Testis (tissue), 3 donors: ENCODE measurements around the gene DNMBP. TPM values are rescaled to one million over a fixed set of nuclear protein-coding genes. Genes with fewer than 3 reads are reported as not detected.
"Not testable (repeated sequence)": the region's sequence is repeated elsewhere in the genome, so short reads cannot be mapped to it uniquely, and the experiment has no call there.

Experiments
- DNase-seq: peaks from one replicate; pipeline ENCODE4 v3.0.0-alpha.2; 2019
- H3K27ac ChIP-seq, 2 donors: fragments of 200-600 bp; sonication (generic); one replicate each; pipeline ENCODE4 v1.5.1; 2019
- H3K27me3 ChIP-seq: fragments of 200-600 bp; sonication (generic); one replicate; pipeline ENCODE4 v1.5.1; 2019
- H3K36me3 ChIP-seq: fragments of 200-600 bp; sonication (generic); one replicate; pipeline ENCODE4 v1.5.1; 2017; ENCODE audit warnings: low read depth; ENCODE audit errors: missing control alignments
- H3K4me1 ChIP-seq: fragments of 200-600 bp; sonication (generic); one replicate; pipeline ENCODE4 v1.5.1; 2019
- H3K4me3 ChIP-seq, 2 donors: fragments of 200-600 bp; sonication (generic); one replicate each; pipeline ENCODE4 v1.5.1; 2017 to 2019
- H3K9me3 ChIP-seq: fragments of 200-600 bp; sonication (generic); one replicate; pipeline ENCODE4 v1.5.1; 2017
- CTCF ChIP-seq, 3 experiments: fragments of 450-650 bp in 2 of 3; fragments of 200-600 bp in 1 of 3; sonication (generic) in 1 of 3; IDR thresholded peaks; one replicate each; pipeline ENCODE4 v1.5.1; 2016 to 2019; ENCODE audit warnings: antibody characterized with exemption in 3 of 3, mild to moderate bottlenecking in 2 of 3, moderate library complexity in 1 of 3
- POLR2A ChIP-seq: fragments of 450-650 bp; IDR thresholded peaks from one replicate; pipeline ENCODE4 v1.6.1; 2017; ENCODE audit warnings: antibody characterized with exemption, mild to moderate bottlenecking, moderate library complexity
- WGBS, 2 donors: methylation state at CpG; one replicate each; pipeline ENCODE4 v1.1.5; 2018; 5-methylcytosine and 5-hydroxymethylcytosine counted together
- intact Hi-C: fragments of 100-400 bp; cut with DNase I; formaldehyde crosslinking; loops from one replicate; pipeline ENCODE4 v1.15.1; 2023; ENCODE audit warnings: low total_unique reads
- polyA plus RNA-seq: library from polyadenylated mRNA; stranded (reverse); fragments of 350-450 nt; fragmentation: Illumina TruSeq; extraction: RNeasy Lipid Tissue Mini Kit (QIAGEN cat#74804); gene quantifications from one replicate; pipeline ENCODE4 v1.2.3, GENCODE V29; 2014; ENCODE audit warnings: low read depth, low replicate concordance; ENCODE audit not compliant: insufficient read depth
- total RNA-seq, 2 donors: library from RNA; depleted of rRNA; stranded (reverse); fragments of >200 nt; gene quantifications; one replicate each; pipeline ENCODE4 v1.2.3, GENCODE V29; 2016

The DNMBP gene
- total and polyA plus RNA-seq, 3 donors from 2014 or later: 20.8 to 36.0 (median 33.4) TPM

DNA sequence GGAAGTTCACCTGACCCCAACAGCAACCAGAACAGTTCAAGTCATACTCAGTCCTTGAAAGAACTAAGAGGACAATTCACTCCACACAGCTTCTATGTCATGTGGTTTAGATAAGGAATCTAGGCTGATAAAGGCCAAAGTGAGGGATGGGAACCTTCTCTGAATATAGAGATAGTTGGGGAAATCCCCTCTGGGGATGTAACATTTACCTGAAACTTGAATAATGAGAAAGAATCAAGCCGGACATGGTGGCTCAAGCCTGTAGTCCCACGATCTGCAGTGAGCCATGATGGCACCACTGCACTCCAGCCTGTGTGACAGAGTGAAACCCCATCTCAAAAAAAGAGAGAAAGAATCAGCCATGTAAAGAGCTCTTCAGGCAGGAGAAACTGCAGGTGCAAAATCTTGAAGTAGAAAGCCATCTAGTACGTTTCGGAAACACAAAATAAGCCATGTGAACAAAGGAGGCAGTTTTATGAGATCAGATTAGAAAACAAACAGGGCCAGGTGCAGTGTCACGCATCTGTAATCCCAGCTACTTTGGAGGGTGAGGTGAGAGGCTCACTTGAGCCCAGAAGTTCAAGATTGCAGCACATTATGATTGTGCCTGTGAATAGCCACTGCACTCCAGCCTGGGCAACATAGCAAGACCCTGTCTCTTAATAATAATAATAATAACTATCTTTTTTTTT, 4.5 kb upstream of the DNMBP start:
- Histone ChIP-seq H3K27ac (no peak overlapping the region), H3K27me3 (no peaks in the 10 kb centered on the region), H3K4me3 (no peak overlapping the region), H3K4me1 (peaks cover 3% of the 10 kb centered on the region), H3K36me3 (no peaks in the 10 kb centered on the region), H3K9me3 (no peaks in the 10 kb centered on the region)
- intact Hi-C loops: no loop called here
- DNase-seq: no peak
- WGBS, 2 donors: 91 to 93% methylated on average over 5 of the region's 5 CpGs
- TF ChIP-seq CTCF (IDR thresholded peaks at IDR 0.05) (no peak), POLR2A (no peak)

DNA sequence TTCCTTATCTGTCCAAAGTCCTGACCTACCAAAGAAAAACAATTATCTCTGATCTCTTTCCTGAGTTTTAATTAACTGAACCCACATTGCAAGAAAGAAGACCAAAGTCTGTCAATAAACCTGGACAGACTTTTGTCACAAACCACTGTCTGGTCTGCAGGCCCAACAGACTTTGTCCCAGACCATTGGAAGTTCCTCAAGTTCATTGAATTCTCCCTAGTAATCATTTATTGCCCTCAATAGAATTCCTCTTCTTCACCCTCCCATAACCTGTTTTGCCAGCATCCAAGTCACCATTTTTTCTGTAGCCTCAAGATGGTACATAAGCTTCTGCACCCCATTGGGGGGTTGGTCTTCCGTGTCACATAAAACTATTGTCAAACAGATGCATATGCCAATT, 3.9 kb upstream of the DNMBP start:
- no peaks in the 10 kb centered on the region for H3K27me3 ChIP-seq
- H3K27ac ChIP-seq: no peak overlapping the region
- TF ChIP-seq POLR2A (no peak), CTCF (IDR thresholded peaks at IDR 0.05) (no peak)
- intact Hi-C loops: no loop called here
- no peak for DNase-seq
- no peaks in the 10 kb centered on the region for H3K36me3 ChIP-seq
- no peak overlapping the region for H3K4me3 ChIP-seq
- WGBS, 2 donors: 93 to 100% methylated on average over 1 of the region's 1 CpG
- H3K9me3 ChIP-seq: no peaks in the 10 kb centered on the region
- H3K4me1 ChIP-seq: peaks cover 3% of the 10 kb centered on the region

GRCh38 chr10:100011906-100012305, 2.2 kb upstream of the DNMBP start:
- intact Hi-C loops, H3K36me3 ChIP-seq, DNase-seq, H3K9me3 ChIP-seq, H3K27me3 ChIP-seq, H3K27ac ChIP-seq: not testable (repeated sequence)
- Histone ChIP-seq H3K4me3 (peak overlapping the region in 1 of 2 donors; percentile 0), H3K4me1 (peaks cover 17% of the 10 kb centered on the region)
- WGBS, 2 donors: 54 to 78% methylated on average over 20 of the region's 20 CpGs

DNA sequence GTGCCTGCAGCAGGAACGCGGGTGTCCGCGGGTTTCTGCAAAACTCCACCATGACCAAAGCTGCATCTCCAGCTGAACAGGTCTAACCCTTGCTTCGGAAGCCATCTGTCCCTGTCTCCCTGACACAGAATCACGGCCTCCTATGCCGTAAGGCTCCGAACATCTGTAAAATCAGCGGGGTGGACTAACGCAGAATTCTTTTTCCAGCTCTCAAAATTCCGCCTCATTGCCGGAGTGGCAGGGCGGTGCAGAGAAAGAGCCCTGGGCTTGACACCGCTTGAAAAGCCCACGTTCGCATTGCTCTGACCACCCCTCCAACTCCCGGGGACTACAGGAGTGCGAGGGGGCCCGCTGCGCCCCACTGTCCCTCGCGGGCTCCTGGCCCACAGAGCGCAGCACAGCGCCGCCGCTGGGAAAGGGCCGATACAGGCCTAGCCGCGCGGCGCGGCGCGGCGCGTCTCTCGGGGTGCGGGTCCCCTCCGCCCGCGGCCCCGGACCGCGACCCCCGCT, 409 bp downstream of the DNMBP start:
- peak overlapping the region; percentile 85 to 87 for H3K4me3 ChIP-seq
- intact Hi-C loops: no loop called here
- TF ChIP-seq CTCF (IDR thresholded peaks at IDR 0.05): peak in 1 of 3 experiments; percentile 34
- no peak for TF ChIP-seq POLR2A
- DNase-seq: peak; percentile 74
- H3K36me3 ChIP-seq: no peaks in the 10 kb centered on the region
- H3K9me3 ChIP-seq: no peaks in the 10 kb centered on the region
- H3K4me1 ChIP-seq: peaks cover 26% of the 10 kb centered on the region
- peak overlapping the region; percentile 60 to 87 for H3K27ac ChIP-seq
- 0 to 1% methylated on average over 23 to 34 of the region's 45 CpGs for WGBS, 2 donors
- H3K27me3 ChIP-seq: no peaks in the 10 kb centered on the region

GRCh38 chr10:100008708-100009282, 952 bp downstream of the DNMBP start:
- Histone ChIP-seq H3K36me3 (no peaks in the 10 kb centered on the region), H3K9me3 (no peaks in the 10 kb centered on the region), H3K27ac (peak overlapping the region; percentile 28 to 87), H3K4me3 (peak overlapping the region; percentile 85 to 87), H3K4me1 (peaks cover 26% of the 10 kb centered on the region), H3K27me3 (no peaks in the 10 kb centered on the region)
- intact Hi-C loops: no loop called here
- DNase-seq: no peak
- TF ChIP-seq POLR2A (no peak), CTCF (IDR thresholded peaks at IDR 0.05) (no peak)
- 6 to 9% methylated on average over 9 of the region's 9 CpGs for WGBS, 2 donors
